WTC11 (cell line): ENCODE measurements around the gene PA2G4.

ENCODE experiments used
- AFF4 ChIP-seq: sonication (generic); formaldehyde crosslinking; IDR thresholded peaks from 2 replicates; pipeline ENCODE4 v1.8.1; 2023; ENCODE audit warnings: mild to moderate bottlenecking, missing genetic modification reagents, borderline replicate concordance
- ATF3 ChIP-seq: sonication (generic); formaldehyde crosslinking; conservative IDR thresholded peaks from 2 replicates; pipeline ENCODE4 v1.8.1; 2022; ENCODE audit warnings: mild to moderate bottlenecking, missing genetic modification reagents
- CBFB ChIP-seq: sonication (generic); formaldehyde crosslinking; IDR thresholded peaks from 2 replicates; pipeline ENCODE4 v1.8.1; 2022; ENCODE audit warnings: mild to moderate bottlenecking, low read depth, missing genetic modification reagents
- CREM ChIP-seq: sonication (generic); formaldehyde crosslinking; IDR thresholded peaks from 2 replicates; pipeline ENCODE4 v1.8.1; 2022; ENCODE audit warnings: mild to moderate bottlenecking, missing genetic modification reagents, moderate library complexity
- E2F1 ChIP-seq: sonication (generic); formaldehyde crosslinking; IDR thresholded peaks from 2 replicates; pipeline ENCODE4 v1.8.0; 2022; ENCODE audit warnings: mild to moderate bottlenecking, missing genetic modification reagents
- E2F5 ChIP-seq: sonication (generic); formaldehyde crosslinking; IDR thresholded peaks from 2 replicates; pipeline ENCODE4 v1.8.1; 2022; ENCODE audit warnings: mild to moderate bottlenecking, moderate library complexity, missing genetic modification reagents
- FOXJ3 ChIP-seq: sonication (generic); formaldehyde crosslinking; IDR thresholded peaks from 2 replicates; pipeline ENCODE4 v1.9.0; 2021; ENCODE audit warnings: missing genetic modification reagents, mild to moderate bottlenecking, borderline replicate concordance
- FOXK1 ChIP-seq: sonication (generic); formaldehyde crosslinking; IDR thresholded peaks from 2 replicates; pipeline ENCODE4 v1.8.0; 2022; ENCODE audit warnings: mild to moderate bottlenecking, moderate library complexity, missing genetic modification reagents
- HMGXB4 ChIP-seq: sonication (generic); formaldehyde crosslinking; IDR thresholded peaks from 2 replicates; pipeline ENCODE4 v1.8.1; 2023; ENCODE audit warnings: mild to moderate bottlenecking, moderate library complexity, missing genetic modification reagents
- IRF2 ChIP-seq: sonication (generic); formaldehyde crosslinking; IDR thresholded peaks from 2 replicates; pipeline ENCODE4 v1.8.0; 2022; ENCODE audit warnings: low read depth, missing genetic modification reagents, borderline replicate concordance
- JUN ChIP-seq: sonication (generic); formaldehyde crosslinking; IDR thresholded peaks from 2 replicates; pipeline ENCODE4 v1.8.0; 2023; ENCODE audit warnings: mild to moderate bottlenecking, missing genetic modification reagents
- MAX ChIP-seq: sonication (generic); formaldehyde crosslinking; IDR thresholded peaks from 2 replicates; pipeline ENCODE4 v1.8.0; 2022; ENCODE audit warnings: mild to moderate bottlenecking, missing genetic modification reagents
- TF ChIP-seq, protein P1 (sequence below): fragments of 200-600 bp; IDR thresholded peaks from 2 replicates; pipeline ENCODE4 v1.8.0; 2022; ENCODE audit warnings: antibody characterized with exemption
- TF ChIP-seq, protein P2 (sequence below): sonication (generic); formaldehyde crosslinking; IDR thresholded peaks from 2 replicates; pipeline ENCODE4 v1.8.1; 2022; ENCODE audit warnings: low read depth, missing genetic modification reagents, borderline replicate concordance

DNA sequence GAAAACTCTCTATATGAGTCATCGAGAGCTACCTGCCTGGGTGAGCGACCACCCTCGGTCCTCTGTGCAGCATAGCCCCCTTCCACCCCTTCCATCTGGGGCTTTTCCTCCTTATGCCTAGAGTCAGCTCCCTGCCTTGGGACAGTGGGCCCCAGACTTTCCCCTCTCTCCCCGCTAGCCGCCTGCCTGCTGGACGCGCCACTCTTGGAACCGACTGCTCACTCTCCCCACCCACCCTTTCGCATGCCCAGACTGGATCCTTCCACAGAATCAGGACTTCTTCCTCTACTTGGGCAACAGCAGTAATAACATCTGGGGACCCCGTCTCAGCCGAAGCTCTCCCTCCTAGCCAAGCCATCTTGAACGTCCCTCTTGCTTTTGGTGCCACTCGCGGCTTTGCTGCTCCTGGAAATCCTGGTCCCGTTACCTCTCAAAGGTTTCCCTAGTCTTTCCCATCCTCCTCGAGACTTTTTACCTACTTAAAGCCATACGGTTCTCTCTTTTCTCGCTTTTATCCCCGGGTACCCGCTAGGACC is 24.4 kb downstream of the PA2G4 start:
- TF ChIP-seq, protein P1, sequence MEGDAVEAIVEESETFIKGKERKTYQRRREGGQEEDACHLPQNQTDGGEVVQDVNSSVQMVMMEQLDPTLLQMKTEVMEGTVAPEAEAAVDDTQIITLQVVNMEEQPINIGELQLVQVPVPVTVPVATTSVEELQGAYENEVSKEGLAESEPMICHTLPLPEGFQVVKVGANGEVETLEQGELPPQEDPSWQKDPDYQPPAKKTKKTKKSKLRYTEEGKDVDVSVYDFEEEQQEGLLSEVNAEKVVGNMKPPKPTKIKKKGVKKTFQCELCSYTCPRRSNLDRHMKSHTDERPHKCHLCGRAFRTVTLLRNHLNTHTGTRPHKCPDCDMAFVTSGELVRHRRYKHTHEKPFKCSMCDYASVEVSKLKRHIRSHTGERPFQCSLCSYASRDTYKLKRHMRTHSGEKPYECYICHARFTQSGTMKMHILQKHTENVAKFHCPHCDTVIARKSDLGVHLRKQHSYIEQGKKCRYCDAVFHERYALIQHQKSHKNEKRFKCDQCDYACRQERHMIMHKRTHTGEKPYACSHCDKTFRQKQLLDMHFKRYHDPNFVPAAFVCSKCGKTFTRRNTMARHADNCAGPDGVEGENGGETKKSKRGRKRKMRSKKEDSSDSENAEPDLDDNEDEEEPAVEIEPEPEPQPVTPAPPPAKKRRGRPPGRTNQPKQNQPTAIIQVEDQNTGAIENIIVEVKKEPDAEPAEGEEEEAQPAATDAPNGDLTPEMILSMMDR: no peak
- TF ChIP-seq E2F1 (CRISPR knock-in tag) (no peak), IRF2 (no peak), CBFB (CRISPR knock-in tag) (no peak), HMGXB4 (CRISPR knock-in tag) (no peak), MAX (CRISPR knock-in tag) (no peak), CREM (no peak), AFF4 (CRISPR knock-in tag) (no peak), E2F5 (CRISPR knock-in tag) (no peak), FOXK1 (CRISPR knock-in tag) (no peak), ATF3 (CRISPR knock-in tag) (no peak), JUN (CRISPR knock-in tag) (no peak), FOXJ3 (no peak)
- TF ChIP-seq, protein P2, sequence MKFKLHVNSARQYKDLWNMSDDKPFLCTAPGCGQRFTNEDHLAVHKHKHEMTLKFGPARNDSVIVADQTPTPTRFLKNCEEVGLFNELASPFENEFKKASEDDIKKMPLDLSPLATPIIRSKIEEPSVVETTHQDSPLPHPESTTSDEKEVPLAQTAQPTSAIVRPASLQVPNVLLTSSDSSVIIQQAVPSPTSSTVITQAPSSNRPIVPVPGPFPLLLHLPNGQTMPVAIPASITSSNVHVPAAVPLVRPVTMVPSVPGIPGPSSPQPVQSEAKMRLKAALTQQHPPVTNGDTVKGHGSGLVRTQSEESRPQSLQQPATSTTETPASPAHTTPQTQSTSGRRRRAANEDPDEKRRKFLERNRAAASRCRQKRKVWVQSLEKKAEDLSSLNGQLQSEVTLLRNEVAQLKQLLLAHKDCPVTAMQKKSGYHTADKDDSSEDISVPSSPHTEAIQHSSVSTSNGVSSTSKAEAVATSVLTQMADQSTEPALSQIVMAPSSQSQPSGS (CRISPR knock-in tag): no peak
